ENCODE results near the gene ARHGAP31.

- TF ChIP-seq ISL1 (CRISPR knock-in tag; IDR thresholded peaks at IDR 0.05) = no peak
- no peak for TF ChIP-seq GLIS3 (CRISPR knock-in tag; IDR thresholded peaks at IDR 0.05)
- TF ChIP-seq SNAI2 (CRISPR knock-in tag; IDR thresholded peaks at IDR 0.05) = no peak
These were observed 69.0 kb downstream of the ARHGAP31 start for GRCh38 chr3:119362940-119363725.

All from SK-N-SH treated with all-trans-retinoic acid at 6 μM for 48 hours (cell line).